Lower leg skin (tissue), 3 donors: ENCODE results near the gene NFKBIB.

Source experiments
- CTCF ChIP-seq, 3 donors: fragments of 450-650 bp; IDR thresholded peaks; one replicate each; pipeline ENCODE4 v1.5.1; 2016; ENCODE audit warnings: antibody characterized with exemption in 3 of 3, mild to moderate bottlenecking in 3 of 3, moderate library complexity in 2 of 3
- POLR2A ChIP-seq, 2 donors: fragments of 450-650 bp; IDR thresholded peaks; one replicate each; pipeline ENCODE4 v1.6.1; 2016 to 2017; ENCODE audit warnings: antibody characterized with exemption in 2 of 2, mild to moderate bottlenecking in 1 of 2, moderate library complexity in 1 of 2

- no peak for TF ChIP-seq CTCF (IDR thresholded peaks at IDR 0.05)
- no peak for TF ChIP-seq POLR2A (IDR thresholded peaks at IDR 0.05)
Observed at GRCh38 chr19:38922482-38922881, 22.7 kb downstream of the NFKBIB start.
